K562 (cell line): ENCODE measurements around the gene SHTN1. TPM values are rescaled to one million over a fixed set of nuclear protein-coding genes. Genes with fewer than 3 reads are reported as not detected.

Experiments used
- ATAC-seq: fragments of 200-7000 bp; cut with Tn5 transposase; 3 replicates; pipeline ENCODE4 v1.9.1; 2020; ENCODE audit warnings: moderate library complexity
- BruUV-seq: library from RNA; stranded (reverse); fragments of 400-500 nt; replicated peaks from 2 replicates; lab custom pipeline; 2021; lab: Mats Ljungman, UMichigan
- CTCF ChIA-PET: fragments of 300-600 bp; formaldehyde crosslinking; extraction: SDS; loops from one replicate; lab custom pipeline; 2021; ENCODE audit warnings: low intra/inter-chr PET ratio; lab: Yijun Ruan, JAX
- POLR2A ChIA-PET: fragments of 300-600, 350-650 bp; sonication (Branson Sonifier 250); formaldehyde crosslinking; extraction: SDS; loops from one replicate; lab custom pipeline; 2021; ENCODE audit warnings: antibody characterized with exemption, inconsistent platforms; lab: Yijun Ruan, JAX
- DNase-seq, 4 experiments: peaks; one replicate each; pipeline versions ENCODE4 v3.0.0 to v3.0.0-alpha.2; 2011 to 2018; ENCODE audit warnings: low spot score in 3 of 4, mixed read lengths in 3 of 4; ENCODE audit errors: extremely low read depth in 1 of 4
- FAIRE-seq: peaks from 2 replicates; lab custom pipeline; 2011; peaks lifted over from hg19 to GRCh38; lab: Jason Lieb, UNC
- H2AFZ ChIP-seq: 2 replicates; pipeline ENCODE4 v1.6.0; 2011; ENCODE audit warnings: low read depth, low read length, control low read depth, inconsistent platforms
- H3K27ac ChIP-seq: fragments of 200-600 bp; 3 replicates; pipeline ENCODE4 v1.8.0; 2011; ENCODE audit warnings: low read depth, mild to moderate bottlenecking, control low read depth, inconsistent platforms, low read length, moderate library complexity, mixed read lengths; ENCODE audit errors: extremely low read depth
- H3K27me3 ChIP-seq, 2 experiments: fragments of 300-600 bp in 1 of 2; 2 replicates in 1 of 2; 3 replicates in 1 of 2; pipeline versions ENCODE4 v1.6.0 to v1.8.0; 2011; ENCODE audit warnings: inconsistent platforms in 2 of 2, low read length in 2 of 2, mild to moderate bottlenecking in 1 of 2, mixed read lengths in 1 of 2, moderate library complexity in 1 of 2; ENCODE audit not compliant: control insufficient read depth in 2 of 2, insufficient read depth in 2 of 2
- H3K36me3 ChIP-seq: fragments of 300-600 bp; 3 replicates; pipeline ENCODE4 v1.8.0; 2011; ENCODE audit warnings: mild to moderate bottlenecking, low read length, inconsistent platforms; ENCODE audit not compliant: control insufficient read depth, insufficient read depth
- H3K4me1 ChIP-seq, 2 experiments: fragments of 200-600 bp in 1 of 2; replicated peaks in 1 of 2; 2 replicates in 1 of 2; 3 replicates in 1 of 2; pipeline versions ENCODE4 v1.5.1 to v1.8.0; 2011; ENCODE audit warnings: inconsistent platforms in 2 of 2, low read length in 2 of 2, mild to moderate bottlenecking in 1 of 2, mixed read lengths in 1 of 2, moderate library complexity in 1 of 2; ENCODE audit not compliant: control insufficient read depth in 2 of 2, insufficient read depth in 2 of 2
- H3K4me2 ChIP-seq: 2 replicates; pipeline ENCODE4 v1.6.1; 2011; ENCODE audit warnings: low read length, control low read depth, inconsistent platforms, mixed read lengths; ENCODE audit not compliant: insufficient read depth
- H3K4me3 ChIP-seq: fragments of 200-600 bp; sonication (generic), shearing (Covaris generic); 2 replicates; pipeline ENCODE4 v1.5.1; 2016; ENCODE audit warnings: control low read depth, inconsistent platforms
- H3K79me2 ChIP-seq: fragments of 200-600 bp; 3 replicates; pipeline ENCODE4 v1.8.0; 2011; ENCODE audit warnings: low read length, inconsistent platforms; ENCODE audit not compliant: control insufficient read depth, insufficient read depth
- H3K9ac ChIP-seq, 2 experiments: 2 replicates each; pipeline versions ENCODE4 v1.6.0 to v1.6.1; 2011; ENCODE audit warnings: low read depth in 2 of 2, low read length in 2 of 2, control low read depth in 1 of 2, inconsistent platforms in 1 of 2, mild to moderate bottlenecking in 1 of 2, mixed read lengths in 1 of 2; ENCODE audit not compliant: insufficient read depth in 1 of 2
- H3K9me1 ChIP-seq: one replicate; pipeline ENCODE4 v1.6.0; 2011; ENCODE audit warnings: inconsistent platforms, mild to moderate bottlenecking, low read length, moderate library complexity; ENCODE audit not compliant: control insufficient read depth, insufficient read depth
- H3K9me3 ChIP-seq: replicated peaks from 2 replicates; pipeline ENCODE4 v1.5.1; 2011; ENCODE audit warnings: low read depth, low read length, inconsistent platforms; ENCODE audit not compliant: control insufficient read depth, insufficient read depth
- H4K20me1 ChIP-seq: replicated peaks from 2 replicates; pipeline ENCODE4 v1.6.1; 2011; ENCODE audit warnings: low read length, inconsistent platforms, mixed read lengths; ENCODE audit not compliant: control insufficient read depth, insufficient read depth
- IRF2 ChIP-seq: sonication (generic); formaldehyde crosslinking; IDR thresholded peaks from 2 replicates; pipeline ENCODE4 v1.8.1; 2022; ENCODE audit warnings: mild to moderate bottlenecking, missing genetic modification reagents
- ZNF197 ChIP-seq: fragments of 200-800 bp; sonication (Bioruptor generic); IDR thresholded peaks from 2 replicates; pipeline ENCODE4 v1.6.1; 2016; ENCODE audit warnings: low read depth, missing genetic modification characterization, missing compliant biosample characterization
- ZNF354B ChIP-seq: fragments of 250-450 bp; sonication (Bioruptor Pico); IDR thresholded peaks from 2 replicates; pipeline ENCODE4 v1.4.0; 2020
- WGBS: fragments of 100-300 bp; shearing (Covaris generic); methylation state at CpG from one replicate; pipeline ENCODE4 v1.1.6; 2016; ENCODE audit warnings: low coverage, mixed read lengths; ENCODE audit not compliant: insufficient coverage; ENCODE audit errors: missing lambda C conversion rate; 5-methylcytosine and 5-hydroxymethylcytosine counted together
- in situ Hi-C: fragments of 300-500 bp; cut with MboI; formaldehyde crosslinking; loops from 4 replicates; pipeline ENCODE4 v1.15.0; 2018; ENCODE audit warnings: inconsistent platforms, mixed read lengths
- intact Hi-C: fragments of 100-400 bp; cut with micrococcal nuclease; formaldehyde crosslinking; loops from 2 replicates; pipeline ENCODE4 v1.14.2; 2022
- polyA plus RNA-seq, 8 experiments: library from polyadenylated mRNA; depleted of rRNA in 4 of 8; stranded (reverse) in 5 of 8; unstranded in 3 of 8; fragments of >200 nt; fragmentation: Nextera tagmentation in 2 of 8; fragmentation: Illumina TruSeq in 1 of 8; extraction: Ambion mirVana in 2 of 8; extraction: Trizol in 1 of 8; gene quantifications; 2 replicates each; pipeline versions ENCODE4 v1.2.1 to v1.2.3, GENCODE V29; 2011 to 2014; ENCODE audit warnings: inconsistent platforms in 1 of 8, missing spikeins in 1 of 8
- total RNA-seq, 7 experiments: library from RNA; depleted of rRNA in 6 of 7; stranded (reverse); fragments of >200 nt in 6 of 7; fragmentation: Illumina TruSeq in 2 of 7; extraction: Trizol in 2 of 7; gene quantifications; 2 replicates each; pipeline versions ENCODE4 v1.2.1 to v1.2.3, GENCODE V29; 2011 to 2021; ENCODE audit warnings: low replicate concordance in 1 of 7
- TF ChIP-seq, protein P1 (sequence below): fragments of 250-450 bp; sonication (Bioruptor Pico); IDR thresholded peaks from 2 replicates; pipeline ENCODE4 v1.4.0; 2020; ENCODE audit warnings: mild to moderate bottlenecking, moderate library complexity
- TF ChIP-seq, protein P2 (sequence below): fragments of 250-450 bp; sonication (Bioruptor Pico); IDR thresholded peaks from 2 replicates; pipeline ENCODE4 v1.4.0; 2020; ENCODE audit warnings: mild to moderate bottlenecking
- TF ChIP-seq, protein P3 (sequence below), 2 experiments: fragments of 250-450 bp in 1 of 2; fragments of 450-650 bp in 1 of 2; sonication (Bioruptor Pico) in 1 of 2; IDR thresholded peaks; 2 replicates each; pipeline versions ENCODE4 v1.6.1 to v1.8.0; 2016 to 2021; ENCODE audit warnings: mild to moderate bottlenecking in 2 of 2, moderate library complexity in 2 of 2, missing compliant biosample characterization in 1 of 2, missing genetic modification characterization in 1 of 2

The SHTN1 gene
- total and polyA plus RNA-seq, 9 of the 15 experiments (the other 6 are each of a cell fraction or from before 2014, with no cell fraction given): 5.4 to 21.3 (median 13.3) TPM

DNA sequence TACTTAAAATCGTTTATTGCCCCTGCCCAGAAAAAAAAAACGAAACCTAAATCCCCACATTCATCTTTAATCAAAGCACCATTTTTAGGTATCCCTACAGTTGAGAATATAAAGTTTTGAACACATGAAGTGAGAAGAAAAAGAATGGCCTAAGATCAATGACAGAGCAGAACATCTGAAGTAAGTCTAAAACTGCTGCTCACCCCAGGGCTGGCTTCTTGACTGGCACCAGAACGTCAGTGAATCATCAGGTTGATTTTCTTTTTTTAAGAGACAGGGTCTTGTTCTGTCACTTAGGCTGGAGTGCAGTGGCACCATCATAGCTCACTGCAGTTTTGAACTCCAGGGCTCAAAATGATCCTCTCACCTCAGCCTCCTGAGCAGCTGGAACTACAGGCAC, 24.9 kb downstream of the SHTN1 start:
- no peak overlapping the region for H2AFZ ChIP-seq
- 33% methylated on average over 3 of the region's 3 CpGs for WGBS
- peaks cover 0 to 8% of the 10 kb centered on the region in 2 experiments; a peak in 2 of 5 replicates for H3K4me1 ChIP-seq
- H3K9ac ChIP-seq: no peak overlapping the region
- no TSS peak for BruUV-seq
- peaks cover 33% of the 10 kb centered on the region for H3K79me2 ChIP-seq
- no peaks in the 10 kb centered on the region; the same call in 1 of the 2 replicates for H4K20me1 ChIP-seq
- no peak for ATAC-seq
- H3K36me3 ChIP-seq: peaks cover 33% of the 10 kb centered on the region; the same call in 2 of the 3 replicates
- intact Hi-C loops (no loop called here), in situ Hi-C loops (no loop called here)
- TF ChIP-seq, protein P1, sequence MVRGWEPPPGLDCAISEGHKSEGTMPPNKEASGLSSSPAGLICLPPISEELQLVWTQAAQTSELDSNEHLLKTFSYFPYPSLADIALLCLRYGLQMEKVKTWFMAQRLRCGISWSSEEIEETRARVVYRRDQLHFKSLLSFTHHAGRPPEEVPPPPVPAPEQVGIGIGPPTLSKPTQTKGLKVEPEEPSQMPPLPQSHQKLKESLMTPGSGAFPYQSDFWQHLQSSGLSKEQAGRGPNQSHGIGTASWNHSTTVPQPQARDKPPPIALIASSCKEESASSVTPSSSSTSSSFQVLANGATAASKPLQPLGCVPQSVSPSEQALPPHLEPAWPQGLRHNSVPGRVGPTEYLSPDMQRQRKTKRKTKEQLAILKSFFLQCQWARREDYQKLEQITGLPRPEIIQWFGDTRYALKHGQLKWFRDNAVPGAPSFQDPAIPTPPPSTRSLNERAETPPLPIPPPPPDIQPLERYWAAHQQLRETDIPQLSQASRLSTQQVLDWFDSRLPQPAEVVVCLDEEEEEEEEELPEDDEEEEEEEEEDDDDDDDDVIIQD: no peak
- TF ChIP-seq, protein P2, sequence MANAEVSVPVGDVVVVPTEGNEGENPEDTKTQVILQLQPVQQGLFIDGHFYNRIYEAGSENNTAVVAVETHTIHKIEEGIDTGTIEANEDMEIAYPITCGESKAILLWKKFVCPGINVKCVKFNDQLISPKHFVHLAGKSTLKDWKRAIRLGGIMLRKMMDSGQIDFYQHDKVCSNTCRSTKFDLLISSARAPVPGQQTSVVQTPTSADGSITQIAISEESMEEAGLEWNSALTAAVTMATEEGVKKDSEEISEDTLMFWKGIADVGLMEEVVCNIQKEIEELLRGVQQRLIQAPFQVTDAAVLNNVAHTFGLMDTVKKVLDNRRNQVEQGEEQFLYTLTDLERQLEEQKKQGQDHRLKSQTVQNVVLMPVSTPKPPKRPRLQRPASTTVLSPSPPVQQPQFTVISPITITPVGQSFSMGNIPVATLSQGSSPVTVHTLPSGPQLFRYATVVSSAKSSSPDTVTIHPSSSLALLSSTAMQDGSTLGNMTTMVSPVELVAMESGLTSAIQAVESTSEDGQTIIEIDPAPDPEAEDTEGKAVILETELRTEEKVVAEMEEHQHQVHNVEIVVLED (CRISPR knock-in tag): no peak
- TF ChIP-seq ZNF354B (no peak), ZNF197 (CRISPR knock-in tag) (no peak), IRF2 (no peak)
- TF ChIP-seq, protein P3, sequence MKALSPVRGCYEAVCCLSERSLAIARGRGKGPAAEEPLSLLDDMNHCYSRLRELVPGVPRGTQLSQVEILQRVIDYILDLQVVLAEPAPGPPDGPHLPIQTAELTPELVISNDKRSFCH (CRISPR knock-in tag; IDR thresholded peaks at IDR 0.05): no peak
- TF ChIP-seq, protein P3 (tag; IDR thresholded peaks at IDR 0.05): no peak
- H3K4me2 ChIP-seq: no peak overlapping the region
- H3K27ac ChIP-seq: no peak overlapping the region
- no peak for DNase-seq
- no peak for FAIRE-seq
- POLR2A ChIA-PET: no interaction called here
- CTCF ChIA-PET: no interaction called here
- no peak overlapping the region for H3K4me3 ChIP-seq
- H3K27me3 ChIP-seq: no peaks in the 10 kb centered on the region
- H3K9me1 ChIP-seq: peaks cover 3% of the 10 kb centered on the region
- no peaks in the 10 kb centered on the region for H3K9me3 ChIP-seq
